ENCODE data around the gene NT5M. TPM values are rescaled to one million over a fixed set of nuclear protein-coding genes. Genes with fewer than 3 reads are reported as not detected.

NT5M gene
- total RNA-seq, 1 experiment from 2014 or later: 10.2 TPM

GRCh38 chr17:17309356-17309755 lies 6.2 kb downstream of the NT5M start (continued):
- no peak for TF ChIP-seq CBX3 (IDR thresholded peaks at IDR 0.05; ENCODE audit: low read depth)
- no peak for TF ChIP-seq ELF1 (IDR thresholded peaks at IDR 0.05; ENCODE audit: borderline replicate concordance, low read depth)
- no peak for TF ChIP-seq TCF7L2 (IDR thresholded peaks at IDR 0.05; ENCODE audit: borderline replicate concordance, extremely low read depth, insufficient read depth, insufficient read length)
- TF ChIP-seq SIN3A (IDR thresholded peaks at IDR 0.05; ENCODE audit: low read depth): no peak
- no peak for TF ChIP-seq ZNF274 (IDR thresholded peaks at IDR 0.05; ENCODE audit: low read depth, low read length)
- TF ChIP-seq ATF3 (IDR thresholded peaks at IDR 0.05): no peak

- intact Hi-C loops (cut with micrococcal nuclease): loop anchor here (2.0 kb wide), 1 partner anchor 311 kb away; no protein-coding TSS in a partner anchor
- Histone ChIP-seq H2AFZ (ENCODE audit: low read depth, low read length, poor library complexity, severe bottlenecking) (peak overlapping the region; percentile 41), H3K27ac (ENCODE audit: low read depth, low read length) (no peak overlapping the region), H3K9me2 (ENCODE audit: insufficient read depth) (no peaks in the 10 kb centered on the region), H3K9ac (ENCODE audit: low read length) (no peak overlapping the region), H4K20me1 (ENCODE audit: insufficient read depth) (no peaks in the 10 kb centered on the region), H3K36me3 (ENCODE audit: control insufficient read depth in 1 of 2, insufficient read depth in 2 of 2, low read length in 2 of 2) (no peaks in the 10 kb centered on the region), H3K79me2 (ENCODE audit: insufficient read depth, low read length) (no peaks in the 10 kb centered on the region), H3K27me3 (ENCODE audit: insufficient read depth, low read length) (no peaks in the 10 kb centered on the region), H3K4me1 (ENCODE audit: control insufficient read depth in 1 of 2, insufficient read depth in 2 of 2, low read length in 2 of 2) (peaks cover 0 to 7% of the 10 kb centered on the region in 2 experiments; a peak in 1 of 4 replicates), H3K4me3 (replicated peaks in 1 of 2; ENCODE audit: low read depth in 1 of 2, low read length in 2 of 2) (no peak overlapping the region), H3K4me2 (ENCODE audit: low read length) (peak overlapping the region; percentile 43), H3K9me3 (ENCODE audit: control insufficient read depth in 1 of 2, insufficient read depth in 1 of 2, low read depth in 1 of 2, low read length in 2 of 2) (no peaks in the 10 kb centered on the region)
- TF ChIP-seq, protein P1, sequence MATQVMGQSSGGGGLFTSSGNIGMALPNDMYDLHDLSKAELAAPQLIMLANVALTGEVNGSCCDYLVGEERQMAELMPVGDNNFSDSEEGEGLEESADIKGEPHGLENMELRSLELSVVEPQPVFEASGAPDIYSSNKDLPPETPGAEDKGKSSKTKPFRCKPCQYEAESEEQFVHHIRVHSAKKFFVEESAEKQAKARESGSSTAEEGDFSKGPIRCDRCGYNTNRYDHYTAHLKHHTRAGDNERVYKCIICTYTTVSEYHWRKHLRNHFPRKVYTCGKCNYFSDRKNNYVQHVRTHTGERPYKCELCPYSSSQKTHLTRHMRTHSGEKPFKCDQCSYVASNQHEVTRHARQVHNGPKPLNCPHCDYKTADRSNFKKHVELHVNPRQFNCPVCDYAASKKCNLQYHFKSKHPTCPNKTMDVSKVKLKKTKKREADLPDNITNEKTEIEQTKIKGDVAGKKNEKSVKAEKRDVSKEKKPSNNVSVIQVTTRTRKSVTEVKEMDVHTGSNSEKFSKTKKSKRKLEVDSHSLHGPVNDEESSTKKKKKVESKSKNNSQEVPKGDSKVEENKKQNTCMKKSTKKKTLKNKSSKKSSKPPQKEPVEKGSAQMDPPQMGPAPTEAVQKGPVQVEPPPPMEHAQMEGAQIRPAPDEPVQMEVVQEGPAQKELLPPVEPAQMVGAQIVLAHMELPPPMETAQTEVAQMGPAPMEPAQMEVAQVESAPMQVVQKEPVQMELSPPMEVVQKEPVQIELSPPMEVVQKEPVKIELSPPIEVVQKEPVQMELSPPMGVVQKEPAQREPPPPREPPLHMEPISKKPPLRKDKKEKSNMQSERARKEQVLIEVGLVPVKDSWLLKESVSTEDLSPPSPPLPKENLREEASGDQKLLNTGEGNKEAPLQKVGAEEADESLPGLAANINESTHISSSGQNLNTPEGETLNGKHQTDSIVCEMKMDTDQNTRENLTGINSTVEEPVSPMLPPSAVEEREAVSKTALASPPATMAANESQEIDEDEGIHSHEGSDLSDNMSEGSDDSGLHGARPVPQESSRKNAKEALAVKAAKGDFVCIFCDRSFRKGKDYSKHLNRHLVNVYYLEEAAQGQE (IDR thresholded peaks at IDR 0.05; ENCODE audit: low read depth): no peak
- no peak for TF ChIP-seq SP1 (IDR thresholded peaks at IDR 0.05; ENCODE audit: low read depth)
- no peak for TF ChIP-seq SRF (IDR thresholded peaks at IDR 0.05; ENCODE audit: low read depth)
- TF ChIP-seq, protein P2, sequence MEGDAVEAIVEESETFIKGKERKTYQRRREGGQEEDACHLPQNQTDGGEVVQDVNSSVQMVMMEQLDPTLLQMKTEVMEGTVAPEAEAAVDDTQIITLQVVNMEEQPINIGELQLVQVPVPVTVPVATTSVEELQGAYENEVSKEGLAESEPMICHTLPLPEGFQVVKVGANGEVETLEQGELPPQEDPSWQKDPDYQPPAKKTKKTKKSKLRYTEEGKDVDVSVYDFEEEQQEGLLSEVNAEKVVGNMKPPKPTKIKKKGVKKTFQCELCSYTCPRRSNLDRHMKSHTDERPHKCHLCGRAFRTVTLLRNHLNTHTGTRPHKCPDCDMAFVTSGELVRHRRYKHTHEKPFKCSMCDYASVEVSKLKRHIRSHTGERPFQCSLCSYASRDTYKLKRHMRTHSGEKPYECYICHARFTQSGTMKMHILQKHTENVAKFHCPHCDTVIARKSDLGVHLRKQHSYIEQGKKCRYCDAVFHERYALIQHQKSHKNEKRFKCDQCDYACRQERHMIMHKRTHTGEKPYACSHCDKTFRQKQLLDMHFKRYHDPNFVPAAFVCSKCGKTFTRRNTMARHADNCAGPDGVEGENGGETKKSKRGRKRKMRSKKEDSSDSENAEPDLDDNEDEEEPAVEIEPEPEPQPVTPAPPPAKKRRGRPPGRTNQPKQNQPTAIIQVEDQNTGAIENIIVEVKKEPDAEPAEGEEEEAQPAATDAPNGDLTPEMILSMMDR (IDR thresholded peaks at IDR 0.05 in 2 of 3, conservative IDR thresholded peaks at IDR 0.05 in 1 of 3; ENCODE audit: borderline replicate concordance in 1 of 3, insufficient read depth in 1 of 3, low read depth in 2 of 3, low read length in 2 of 3): peak; percentile 61 to 75 (median 73); a peak in 5 of 6 replicates
- no peak for TF ChIP-seq POLR2A (IDR thresholded peaks at IDR 0.05; ENCODE audit: borderline replicate concordance, extremely low read depth, insufficient read depth, insufficient read length)
- TF ChIP-seq RAD21 (IDR thresholded peaks at IDR 0.05; ENCODE audit: low read depth): peak; percentile 88
- TF ChIP-seq ZNF274 (IDR thresholded peaks at IDR 0.05; ENCODE audit: low read depth, low read length): no peak
- no peak for TF ChIP-seq CBX3 (IDR thresholded peaks at IDR 0.05; ENCODE audit: low read depth)
- TF ChIP-seq FOSL1 (IDR thresholded peaks at IDR 0.05; ENCODE audit: low read depth): no peak
- TF ChIP-seq JUND (IDR thresholded peaks at IDR 0.05): no peak
- no peak for TF ChIP-seq EGR1 (IDR thresholded peaks at IDR 0.05; ENCODE audit: low read depth)
- ATAC-seq (peak; percentile 99), DNase-seq (ENCODE audit: low read depth, low spot score) (peak; percentile 31)
- CTCF ChIA-PET: no interaction called here
- RAD21 ChIA-PET (ENCODE audit: low non-redundant PET in 1 of 2, low total read pairs in 2 of 2, uncharacterized antibody in 2 of 2, unreplicated experiment in 2 of 2): no interaction called here
- POLR2A ChIA-PET: interaction anchor here (0.7 kb wide), 1 partner anchor 36 kb away, joined by 3 read pairs; no protein-coding TSS in a partner anchor
- no TSS peak for BruUV-seq (replicated peaks)
These were observed 10.3 kb downstream of the NT5M start for GRCh38 chr17:17313350-17313991.
